Measurements from ENCODE around the gene PPP1R13B. TPM values are rescaled to one million over a fixed set of nuclear protein-coding genes. Genes with fewer than 3 reads are reported as not detected.

Gene PPP1R13B
- total RNA-seq, 6 experiments from 2014 or later = 9.2 to 22.4 (median 13.9) TPM

DNA sequence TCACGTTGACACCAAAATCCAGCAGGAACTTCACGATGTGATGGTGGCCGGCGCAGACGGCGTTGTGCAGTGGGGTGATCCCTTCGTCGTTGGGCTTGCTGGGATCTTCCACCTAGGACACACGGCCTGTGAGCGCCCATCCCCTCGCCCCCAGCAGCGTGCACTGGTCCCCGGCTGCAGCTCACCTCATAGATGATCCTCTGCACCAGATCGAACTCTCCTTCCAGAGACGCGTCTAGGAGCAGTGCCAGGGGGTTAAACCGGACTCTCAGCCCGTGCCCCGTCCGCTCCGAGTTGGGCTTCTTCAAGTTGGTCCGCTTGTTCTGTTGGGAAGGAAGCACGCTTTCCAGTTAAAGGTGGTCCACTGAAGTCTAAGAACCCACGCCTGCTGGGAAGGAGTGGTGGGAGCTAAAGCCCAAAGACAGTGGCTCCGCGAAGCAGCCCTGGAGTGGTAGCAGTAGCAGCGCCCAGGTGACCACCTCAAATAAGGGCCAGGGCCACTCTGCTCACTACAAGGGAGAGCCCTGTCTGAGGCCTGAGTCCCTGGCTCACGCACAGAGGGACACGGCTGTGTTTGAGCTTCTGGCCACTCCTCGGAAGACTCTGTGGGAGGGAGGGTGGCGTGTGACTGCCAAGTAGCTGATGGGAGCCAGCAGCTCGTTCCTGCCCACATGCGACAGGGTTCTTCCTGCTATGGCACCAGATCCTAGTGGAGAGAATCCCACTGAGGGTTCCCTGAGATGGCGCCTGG, 108.5 kb downstream of the PPP1R13B start:
- peak in 1 of 3 donors; percentile 42 for DNase-seq
- Histone ChIP-seq H3K4me1 (peaks cover 0 to 6% (median 0%) of the 10 kb centered on the region in 4 donors), H3K27me3 (no peaks in the 10 kb centered on the region), H3K27ac (no peak overlapping the region), H3K36me3 (peaks cover 0 to 13% (median 6%) of the 10 kb centered on the region in 4 donors), H3K4me3 (no peak overlapping the region), H3K9me3 (no peaks in the 10 kb centered on the region)
- 95% methylated on average over 22 of the region's 34 CpGs for WGBS (ENCODE audit: insufficient coverage, low coverage, low lambda C conversion rate, missing lambda C conversion rate)
- no peak for ATAC-seq
- TF ChIP-seq POLR2A (IDR thresholded peaks at IDR 0.05) = no peak
- TF ChIP-seq, protein P1, sequence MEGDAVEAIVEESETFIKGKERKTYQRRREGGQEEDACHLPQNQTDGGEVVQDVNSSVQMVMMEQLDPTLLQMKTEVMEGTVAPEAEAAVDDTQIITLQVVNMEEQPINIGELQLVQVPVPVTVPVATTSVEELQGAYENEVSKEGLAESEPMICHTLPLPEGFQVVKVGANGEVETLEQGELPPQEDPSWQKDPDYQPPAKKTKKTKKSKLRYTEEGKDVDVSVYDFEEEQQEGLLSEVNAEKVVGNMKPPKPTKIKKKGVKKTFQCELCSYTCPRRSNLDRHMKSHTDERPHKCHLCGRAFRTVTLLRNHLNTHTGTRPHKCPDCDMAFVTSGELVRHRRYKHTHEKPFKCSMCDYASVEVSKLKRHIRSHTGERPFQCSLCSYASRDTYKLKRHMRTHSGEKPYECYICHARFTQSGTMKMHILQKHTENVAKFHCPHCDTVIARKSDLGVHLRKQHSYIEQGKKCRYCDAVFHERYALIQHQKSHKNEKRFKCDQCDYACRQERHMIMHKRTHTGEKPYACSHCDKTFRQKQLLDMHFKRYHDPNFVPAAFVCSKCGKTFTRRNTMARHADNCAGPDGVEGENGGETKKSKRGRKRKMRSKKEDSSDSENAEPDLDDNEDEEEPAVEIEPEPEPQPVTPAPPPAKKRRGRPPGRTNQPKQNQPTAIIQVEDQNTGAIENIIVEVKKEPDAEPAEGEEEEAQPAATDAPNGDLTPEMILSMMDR (IDR thresholded peaks at IDR 0.05) = no peak
- intact Hi-C loops (cut with DNase I) = no loop called here

DNA sequence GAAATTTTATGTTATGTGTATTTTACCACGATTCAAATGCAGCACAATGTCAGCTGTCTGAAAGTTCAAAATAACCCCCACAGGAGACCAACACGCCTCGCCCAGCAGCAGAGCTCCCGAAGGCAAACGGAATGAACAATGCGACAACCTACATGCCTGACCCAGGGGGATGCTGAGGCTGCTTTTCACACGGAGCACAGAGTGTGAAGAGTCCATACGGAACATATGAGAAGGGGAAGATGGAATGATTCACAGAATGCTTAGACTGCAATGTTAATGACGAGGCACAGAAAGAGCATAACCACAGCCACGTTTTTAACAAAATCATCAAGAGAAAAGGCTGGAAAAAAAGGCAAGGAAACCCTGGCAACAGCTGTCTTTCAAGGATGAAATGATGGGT, 109.2 kb downstream of the PPP1R13B start:
- Histone ChIP-seq H3K27ac (no peak overlapping the region), H3K4me3 (no peak overlapping the region), H3K27me3 (no peaks in the 10 kb centered on the region), H3K4me1 (peaks cover 0 to 4% (median 0%) of the 10 kb centered on the region in 4 donors), H3K36me3 (peaks cover 0 to 18% (median 8%) of the 10 kb centered on the region in 4 donors), H3K9me3 (no peaks in the 10 kb centered on the region)
- no peak for ATAC-seq
- intact Hi-C loops (cut with DNase I) = no loop called here
- DNase-seq = peak in 1 of 3 donors; percentile 21
- TF ChIP-seq POLR2A (IDR thresholded peaks at IDR 0.05) = no peak
- TF ChIP-seq, protein P1 (IDR thresholded peaks at IDR 0.05) = no peak
- WGBS (ENCODE audit: insufficient coverage, low coverage, low lambda C conversion rate, missing lambda C conversion rate) = 82% methylated on average over 9 of the region's 10 CpGs

DNA sequence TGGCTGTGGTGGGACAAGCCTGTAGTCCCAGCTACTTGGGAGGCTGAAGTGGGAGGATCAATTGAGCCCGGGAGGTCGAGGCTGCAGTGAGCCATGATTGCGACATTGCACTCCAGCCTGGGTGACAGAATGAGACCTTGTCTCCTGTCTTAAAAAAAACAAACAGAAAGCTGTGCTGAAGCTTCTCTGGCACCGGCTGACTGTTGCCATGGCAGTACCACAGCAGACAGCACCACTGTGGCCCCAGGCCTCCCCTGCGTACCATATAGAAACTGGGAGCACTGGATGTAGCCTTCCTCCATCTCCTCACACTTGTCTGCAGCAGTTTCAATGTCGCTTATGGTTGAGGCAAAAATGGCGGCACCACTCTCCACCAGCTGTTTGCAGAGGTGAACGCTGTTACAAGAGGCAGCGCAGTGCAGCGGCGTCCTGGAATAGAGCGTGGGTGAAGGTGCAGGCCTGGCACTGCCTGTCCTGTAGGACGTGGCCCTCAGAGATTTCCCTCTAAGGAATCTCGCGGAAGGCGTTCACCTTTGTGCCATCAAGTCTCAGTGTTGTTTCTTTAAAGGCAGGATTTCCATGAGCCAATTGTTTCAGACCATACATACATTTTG, 109.8 kb downstream of the PPP1R13B start:
- no peaks in the 10 kb centered on the region for H3K9me3 ChIP-seq
- 78% methylated on average over 12 of the region's 16 CpGs for WGBS (ENCODE audit: insufficient coverage, low coverage, low lambda C conversion rate, missing lambda C conversion rate)
- no peaks in the 10 kb centered on the region for H3K27me3 ChIP-seq
- H3K4me3 ChIP-seq = no peak overlapping the region
- H3K27ac ChIP-seq = no peak overlapping the region
- H3K4me1 ChIP-seq = no peaks in the 10 kb centered on the region
- peak in 1 of 3 donors; percentile 41 for DNase-seq
- ATAC-seq = peak in 1 of 4 donors; percentile 47
- peaks cover 0 to 23% (median 8%) of the 10 kb centered on the region in 4 donors for H3K36me3 ChIP-seq
- intact Hi-C loops (cut with DNase I) = no loop called here
- TF ChIP-seq, protein P1 (IDR thresholded peaks at IDR 0.05) = no peak
- TF ChIP-seq POLR2A (IDR thresholded peaks at IDR 0.05) = no peak

DNA sequence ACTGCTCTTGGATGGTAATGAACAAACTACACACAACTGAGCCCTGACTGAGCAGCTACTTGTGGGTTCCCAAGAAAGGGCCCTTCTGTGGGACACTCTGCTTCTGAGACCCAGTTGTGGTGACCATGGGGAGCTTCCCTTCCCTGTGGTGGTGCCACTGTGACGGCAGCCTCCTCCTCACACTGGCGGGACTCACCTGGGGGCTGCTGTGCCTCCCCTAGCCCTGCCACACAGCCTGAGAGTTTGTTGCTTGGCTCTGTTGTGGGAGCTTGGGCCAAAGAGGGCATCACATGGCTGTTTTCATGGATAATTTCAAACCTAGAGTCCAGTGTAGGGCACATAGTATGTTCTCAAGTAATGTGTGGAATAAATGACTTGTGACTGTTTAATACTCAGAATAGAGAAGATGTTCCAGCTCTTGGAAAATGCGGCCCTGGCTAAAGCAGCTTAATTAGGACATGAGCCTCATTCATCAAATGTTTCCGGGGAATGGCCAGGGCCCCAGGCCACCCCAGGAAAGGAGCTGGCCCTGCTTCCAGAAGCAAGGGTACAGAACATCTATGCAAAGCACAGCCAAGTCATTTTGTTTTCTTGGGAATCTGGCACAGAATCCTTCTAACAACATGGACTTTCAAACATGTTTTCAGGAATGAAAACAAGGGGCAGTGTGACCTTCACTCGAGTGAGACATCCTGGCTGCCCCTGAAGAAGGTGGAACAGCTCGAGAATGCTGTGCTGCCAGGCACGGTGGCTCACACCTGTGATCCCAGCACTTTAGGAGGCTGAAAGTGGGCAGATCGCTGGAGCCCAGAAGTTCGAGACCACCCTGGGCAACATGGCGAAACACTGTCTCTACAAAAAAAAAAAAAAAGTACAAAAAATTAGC, 110.6 kb downstream of the PPP1R13B start:
- TF ChIP-seq POLR2A (IDR thresholded peaks at IDR 0.05) = no peak
- TF ChIP-seq, protein P1 (IDR thresholded peaks at IDR 0.05) = no peak
- Histone ChIP-seq H3K27me3 (no peaks in the 10 kb centered on the region), H3K36me3 (peaks cover 0 to 30% (median 8%) of the 10 kb centered on the region in 4 donors), H3K4me1 (no peaks in the 10 kb centered on the region), H3K4me3 (no peak overlapping the region), H3K9me3 (no peaks in the 10 kb centered on the region), H3K27ac (peak overlapping the region in 1 of 3 donors; percentile 10)
- no peak for ATAC-seq
- intact Hi-C loops (cut with DNase I) = no loop called here
- peak in 1 of 3 donors; percentile 39 for DNase-seq
- 69% methylated on average over 3 of the region's 10 CpGs for WGBS (ENCODE audit: insufficient coverage, low coverage, low lambda C conversion rate, missing lambda C conversion rate)
